Endothelial cell of umbilical vein (primary cell): ENCODE measurements around the gene GTF2F1.
A peak's percentile ranks its signal among the peaks of the same experiment; 100 is the strongest.

Source experiments
- CTCF ChIP-seq, 2 donors: IDR thresholded peaks; 1 replicate in 1 of 2; 2 replicates in 1 of 2; pipeline ENCODE4 v1.5.1; 2011; ENCODE audit warnings: low read length in 2 of 2, mild to moderate bottlenecking in 2 of 2, moderate library complexity in 2 of 2, control low read depth in 1 of 2, inconsistent platforms in 1 of 2, low read depth in 1 of 2; ENCODE audit not compliant: insufficient read depth in 1 of 2; ENCODE audit errors: extremely low read depth in 1 of 2
- EZH2 ChIP-seq: IDR thresholded peaks from 2 replicates; pipeline ENCODE4 v1.6.1; 2012; ENCODE audit warnings: borderline replicate concordance, low read depth, mild to moderate bottlenecking, moderate library complexity, low read length, inconsistent platforms; ENCODE audit not compliant: severe bottlenecking
- GATA2 ChIP-seq: IDR thresholded peaks from 2 replicates; pipeline ENCODE4 v1.7.0; 2011; ENCODE audit warnings: low read depth, mild to moderate bottlenecking, moderate library complexity, mixed read lengths, low read length; ENCODE audit not compliant: insufficient read length, insufficient read depth
- JUN ChIP-seq: IDR thresholded peaks from 2 replicates; pipeline ENCODE4 v1.6.1; 2011; ENCODE audit warnings: borderline replicate concordance, low read depth; ENCODE audit not compliant: insufficient read length, insufficient read depth
- MAX ChIP-seq: IDR thresholded peaks from 2 replicates; pipeline ENCODE4 v1.6.1; 2011; ENCODE audit not compliant: insufficient read depth, insufficient read length
- MYC ChIP-seq: IDR thresholded peaks from one replicate; pipeline ENCODE4 v1.6.1; 2011; ENCODE audit warnings: mild to moderate bottlenecking, low read depth, low read length
- POLR2A ChIP-seq: IDR thresholded peaks from 2 replicates; pipeline ENCODE4 v1.6.1; 2012; ENCODE audit warnings: low read depth, mild to moderate bottlenecking, control low read depth, low read length
- POLR2AphosphoS5 ChIP-seq: IDR thresholded peaks from 2 replicates; pipeline ENCODE4 v1.6.1; 2012; ENCODE audit warnings: low read depth, mild to moderate bottlenecking, control low read depth, low read length, moderate library complexity; ENCODE audit not compliant: insufficient read depth

DNA sequence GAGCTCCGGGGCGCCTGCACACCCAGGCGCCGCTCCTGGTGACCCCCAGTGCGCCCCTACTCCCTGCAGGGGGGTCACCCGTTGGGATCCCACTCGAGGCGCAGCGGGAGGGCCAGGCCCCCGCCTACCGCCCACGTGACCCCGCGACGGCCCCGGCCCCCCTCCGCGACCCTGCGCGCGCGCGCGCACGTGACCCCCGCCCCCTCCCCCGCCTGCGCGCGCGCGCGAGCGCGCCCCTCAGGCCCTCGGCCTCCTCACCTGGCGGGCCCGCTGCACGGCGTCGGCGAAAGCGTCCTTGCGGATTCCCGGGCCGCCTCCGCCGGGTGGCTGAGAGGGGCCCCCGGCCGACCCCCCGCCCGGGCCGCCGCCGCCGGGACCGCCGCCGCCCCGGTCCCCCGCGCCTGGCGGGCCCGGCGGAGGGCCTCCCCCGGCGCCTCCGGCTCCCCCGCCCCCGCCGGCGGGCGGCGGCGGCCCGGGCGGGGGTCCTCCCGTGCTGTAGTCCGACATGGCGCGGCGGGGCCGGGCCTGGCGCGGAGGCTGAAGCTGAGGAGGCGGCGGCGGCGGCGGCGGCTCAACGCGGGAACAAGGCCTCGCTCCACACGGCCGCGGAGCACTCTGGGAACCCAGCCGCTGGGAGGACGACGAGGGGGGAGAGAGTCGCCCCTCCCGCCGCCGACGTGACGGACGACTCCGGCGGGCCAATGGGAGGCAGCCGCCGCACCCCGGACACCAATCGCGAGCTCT, 31.4 kb upstream of the GTF2F1 start, which contains the start of gene KHSRP:
- TF ChIP-seq CTCF (IDR thresholded peaks at IDR 0.05; ENCODE audit: extremely low read depth in 1 of 2, insufficient read depth in 1 of 2, low read depth in 1 of 2, low read length in 2 of 2): no peak
- peak; percentile 57 for TF ChIP-seq POLR2AphosphoS5
- TF ChIP-seq EZH2: no peak
- no peak for TF ChIP-seq GATA2
- no peak for TF ChIP-seq POLR2A
- TF ChIP-seq MAX: no peak
- TF ChIP-seq JUN: no peak
- no peak for TF ChIP-seq MYC
